Activated CD4-positive, alpha-beta T cell treated with anti-CD3 and anti-CD28 coated beads, Interleukin-2, amount 50 U/mL, for 4 hours (primary cell): ENCODE data around the gene RBBP6.
A peak's percentile ranks its signal among the peaks of the same experiment; 100 is the strongest.
"Not testable (repeated sequence)": the region's sequence is repeated elsewhere in the genome, so short reads cannot be mapped to it uniquely, and the experiment has no call there.

Experiments
- DNase-seq, 2 experiments: peaks; one replicate each; pipeline ENCODE4 v3.0.0-alpha.2; 2020

RBBP6 gene

GRCh38 chr16:24539295-24539849 is at the start of gene RBBP6:
Gene RBBP6, plus strand, starts transcription at chr16:24539566. Its CDS starts 1,061 bp downstream, at chr16:24540627.
- DNase-seq, result peak; percentile 86 to 89

GRCh38 chr16:24490866-24491265 is 48.5 kb upstream of the RBBP6 start:
- DNase-seq, result no peak

GRCh38 chr16:24491731-24492130 is 47.6 kb upstream of the RBBP6 start:
- DNase-seq, result no peak

GRCh38 chr16:24493821-24494220 is 45.5 kb upstream of the RBBP6 start:
- DNase-seq, result no peak

DNA sequence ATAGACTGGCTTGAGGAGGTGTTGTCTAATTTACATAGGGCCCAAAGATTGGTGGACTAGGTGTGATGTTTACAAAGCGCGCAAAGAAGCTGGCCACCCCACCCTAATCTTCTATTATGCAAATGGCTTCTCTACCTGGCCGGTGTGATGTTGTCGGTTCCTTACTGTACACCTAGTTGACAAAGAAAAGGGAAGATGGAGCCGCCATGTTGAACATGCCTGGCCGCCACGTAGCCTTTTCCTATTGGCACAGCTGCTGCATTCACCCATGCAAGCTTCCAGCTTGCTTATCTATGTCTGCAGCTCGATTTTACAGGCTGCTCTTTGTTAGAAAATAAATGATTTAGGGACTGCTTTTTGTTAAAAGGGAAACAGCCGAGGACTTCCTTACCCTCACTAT is 44.2 kb upstream of the RBBP6 start:
- DNase-seq, result not testable (repeated sequence)

GRCh38 chr16:24497440-24497839 is 41.9 kb upstream of the RBBP6 start:
- no peak for DNase-seq

DNA sequence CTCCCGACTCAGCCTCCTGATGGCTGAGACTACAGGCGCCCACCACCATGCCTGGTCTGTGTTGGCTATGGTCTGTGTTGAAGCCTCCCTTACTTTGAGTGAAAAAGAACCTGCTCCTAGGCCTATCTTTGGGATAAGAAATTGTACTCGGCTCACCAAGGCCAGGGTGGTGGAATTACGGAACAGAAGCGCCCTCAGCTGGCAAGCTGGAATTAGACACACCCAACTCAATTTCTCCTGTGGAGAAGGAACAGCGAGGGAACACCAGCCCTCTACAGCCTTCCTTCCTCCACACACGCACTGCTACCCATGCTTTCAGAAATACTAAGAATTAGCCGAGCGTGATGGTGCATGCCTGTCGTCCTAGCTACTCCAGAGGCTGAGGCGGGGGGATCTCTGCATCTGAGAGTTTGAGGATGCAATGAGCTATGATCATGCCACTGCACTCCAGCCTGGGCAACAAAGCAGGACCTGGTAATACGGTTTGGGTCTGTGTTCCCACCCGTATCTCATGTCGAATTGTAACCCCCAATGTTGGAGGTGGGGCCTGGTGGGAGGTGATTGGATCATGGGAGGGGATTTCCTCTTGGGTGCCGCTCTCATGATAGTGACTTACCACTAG is 40.1 kb upstream of the RBBP6 start:
- no peak for DNase-seq

DNA sequence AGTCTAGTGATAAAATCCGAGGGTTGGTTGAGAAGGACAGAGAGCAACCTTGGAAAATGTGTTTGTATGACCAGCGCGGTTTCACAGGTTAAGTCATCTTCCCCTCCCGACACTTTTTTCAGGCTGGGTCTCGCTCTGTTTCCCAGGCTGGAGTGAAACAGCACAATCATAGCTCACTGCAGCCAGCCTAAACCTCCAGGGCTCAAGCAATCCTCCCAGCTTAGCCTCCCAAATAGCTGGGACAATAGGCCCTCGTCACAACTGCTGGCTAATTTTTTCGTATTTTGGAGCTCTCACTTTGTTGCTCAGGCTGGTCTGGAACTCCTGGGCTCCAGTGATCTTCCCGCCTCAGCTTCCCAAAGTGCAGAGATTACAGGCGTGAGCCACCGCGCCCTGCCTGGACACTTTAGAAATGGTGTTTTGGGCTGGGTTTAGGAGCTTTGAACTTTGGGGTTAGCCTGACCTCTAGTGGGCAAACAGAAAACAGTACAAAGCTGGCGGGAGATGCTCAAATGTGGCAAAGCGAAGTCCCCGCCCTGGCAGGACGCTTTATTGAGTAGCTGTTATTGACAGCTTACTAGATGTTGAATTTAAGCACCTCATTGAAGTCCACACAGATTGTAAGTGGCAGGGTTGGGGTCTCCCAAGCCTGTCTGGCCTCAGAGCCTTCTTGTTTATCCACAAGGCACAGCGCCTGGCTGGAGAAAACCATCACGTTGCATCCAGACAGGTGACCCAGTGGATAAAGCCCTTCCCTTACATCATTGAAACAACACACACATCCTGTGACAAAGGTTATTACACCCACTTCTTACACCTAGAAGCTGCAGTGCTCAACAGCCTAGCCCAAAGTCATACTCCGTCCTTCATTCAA is 34.7 kb upstream of the RBBP6 start:
- DNase-seq, result peak; percentile 30 to 39

DNA sequence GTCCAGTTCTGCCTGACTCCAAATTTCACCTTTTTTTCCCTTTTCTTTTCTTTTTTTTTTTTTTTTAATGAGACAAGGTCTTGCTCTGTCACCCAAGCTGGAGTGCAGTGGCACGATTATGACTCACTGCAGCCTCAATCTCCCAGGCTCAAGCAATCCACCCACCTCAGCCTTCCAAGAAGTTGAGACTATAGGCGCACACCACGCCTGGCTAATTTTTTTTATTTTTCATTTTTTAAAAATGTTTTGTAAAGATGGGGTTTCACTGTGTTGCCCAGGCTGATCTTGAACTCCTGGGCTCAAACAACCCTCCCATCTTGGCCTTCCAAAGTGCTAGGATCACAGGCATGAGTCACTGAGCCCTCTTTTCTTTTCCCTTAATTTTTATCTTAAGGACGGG is 33.4 kb upstream of the RBBP6 start:
- no peak for DNase-seq

GRCh38 chr16:24507959-24508480 is 31.3 kb upstream of the RBBP6 start:
- no peak for DNase-seq

- no peak for DNase-seq
Observed at GRCh38 chr16:24508614-24509013, 30.8 kb upstream of the RBBP6 start.

- no peak for DNase-seq
Observed at GRCh38 chr16:24509536-24509935, 29.8 kb upstream of the RBBP6 start.

GRCh38 chr16:24511174-24511573 is 28.2 kb upstream of the RBBP6 start:
- DNase-seq, result no peak

- no peak for DNase-seq
Observed at GRCh38 chr16:24511792-24512191, 27.6 kb upstream of the RBBP6 start.

DNA sequence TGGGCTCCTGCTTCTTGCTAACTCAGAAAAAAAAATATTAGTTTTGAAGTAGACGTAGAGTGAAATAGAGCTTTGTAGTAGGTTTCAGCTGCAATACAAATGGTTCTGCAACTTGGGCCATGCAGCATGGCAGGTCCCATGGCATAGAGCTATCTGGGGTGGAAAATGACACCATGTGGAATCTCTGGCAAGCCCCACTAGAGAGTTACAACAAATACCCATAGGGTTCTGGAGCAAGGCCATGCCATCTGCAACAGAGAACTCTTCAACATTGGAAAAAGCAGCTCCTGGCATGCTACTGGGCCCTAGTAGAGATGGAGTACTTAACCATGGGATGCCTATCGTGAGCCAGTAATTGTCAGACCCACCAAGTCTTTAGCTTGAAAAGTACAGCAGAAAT is 25.3 kb upstream of the RBBP6 start:
- DNase-seq, result no peak

DNA sequence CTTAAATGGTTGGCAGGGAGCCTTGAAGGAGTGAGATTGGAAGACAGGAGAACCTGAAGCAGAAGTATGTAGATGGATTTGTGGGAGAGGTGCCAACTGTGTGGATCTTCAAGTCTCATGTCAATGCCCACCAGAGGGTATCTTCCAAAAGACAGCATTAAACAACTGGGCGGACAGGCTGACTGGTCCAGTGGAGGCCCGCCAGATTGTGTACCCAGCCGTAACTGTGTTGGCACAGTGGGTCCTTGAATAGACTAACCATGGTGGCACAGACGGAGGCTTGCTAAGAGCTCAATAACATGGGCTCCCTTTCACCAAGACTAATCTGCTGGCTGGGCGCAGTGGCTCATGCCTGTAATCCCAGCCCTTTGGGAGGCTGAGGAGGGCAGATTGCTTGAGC is 24.2 kb upstream of the RBBP6 start:
- DNase-seq, result no peak

DNA sequence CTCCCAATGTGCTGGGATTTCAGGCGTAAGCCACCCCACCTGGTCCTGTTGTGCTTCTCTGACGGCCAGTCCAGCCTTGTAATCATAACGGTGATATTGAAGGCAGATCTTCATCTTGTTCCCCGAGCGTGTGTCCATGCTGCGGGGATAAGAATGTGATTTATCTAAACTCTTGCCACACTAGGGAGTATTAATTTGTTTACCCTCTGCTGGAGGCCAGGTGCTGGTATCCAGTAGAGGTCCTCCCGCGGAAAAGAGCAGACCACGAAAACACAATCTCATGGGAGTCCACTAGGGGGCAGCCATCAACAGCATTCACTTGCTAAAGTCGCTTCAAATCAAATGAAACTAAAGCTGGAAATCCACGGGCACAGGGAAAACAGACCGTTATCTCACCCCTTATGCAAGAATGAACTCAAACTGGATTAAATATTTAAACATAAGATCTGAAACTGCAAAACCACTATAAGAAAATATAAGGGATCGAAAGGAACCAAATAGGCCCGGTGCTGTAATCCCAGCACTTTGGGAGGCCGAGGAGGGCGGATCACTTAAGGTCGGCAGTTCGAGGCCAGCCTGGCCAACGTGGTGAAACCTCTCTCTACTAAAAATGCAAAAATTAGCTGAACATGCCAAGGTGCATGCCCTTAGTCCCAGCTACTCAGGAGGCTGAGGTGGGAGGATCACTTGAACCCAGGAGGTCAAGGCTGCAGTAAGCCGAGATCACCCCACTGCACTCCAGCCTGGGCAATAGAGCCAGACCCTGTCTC is 22.3 kb upstream of the RBBP6 start:
- DNase-seq, result peak; percentile 70 to 74

DNA sequence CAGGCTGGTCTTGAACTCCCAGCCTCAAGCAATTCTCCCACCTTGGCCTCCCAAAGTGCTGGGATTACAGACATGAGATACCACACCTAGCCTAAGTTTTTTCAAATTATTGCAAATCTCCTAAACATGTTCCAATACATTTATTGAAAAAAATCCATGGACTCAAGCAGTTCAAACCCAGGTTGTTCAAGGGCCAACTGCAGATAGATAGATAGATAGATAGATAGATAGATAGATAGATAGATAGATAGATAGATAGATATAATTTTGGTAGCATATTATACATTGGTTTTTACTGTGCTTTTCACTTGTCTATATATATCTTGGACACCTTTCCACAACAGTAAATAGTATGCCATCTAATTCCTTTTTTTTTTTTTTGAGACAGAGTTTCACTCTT is 20.9 kb upstream of the RBBP6 start:
- DNase-seq, result no peak

- DNase-seq, result no peak
Observed at GRCh38 chr16:24520983-24521382, 18.4 kb upstream of the RBBP6 start.

DNA sequence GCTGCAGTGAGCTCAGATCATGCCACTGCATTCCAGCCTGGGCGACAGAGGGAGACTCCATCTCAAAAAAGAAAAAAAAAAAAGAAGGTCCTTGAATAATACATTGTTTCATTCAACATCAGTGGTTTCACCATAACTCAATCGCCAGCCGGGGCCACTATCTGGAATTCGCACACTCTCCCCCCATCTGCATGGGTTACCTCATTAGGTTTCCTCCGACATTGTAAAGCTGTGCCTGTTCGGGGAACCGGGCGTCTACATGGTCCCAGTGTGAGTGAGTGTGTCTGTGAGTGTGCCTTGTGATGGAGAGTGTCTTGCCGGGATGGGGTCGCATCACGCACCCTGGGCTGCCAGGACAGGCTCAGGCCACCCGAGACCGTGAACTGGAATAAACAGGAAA is 16.6 kb upstream of the RBBP6 start:
- DNase-seq, result no peak

DNA sequence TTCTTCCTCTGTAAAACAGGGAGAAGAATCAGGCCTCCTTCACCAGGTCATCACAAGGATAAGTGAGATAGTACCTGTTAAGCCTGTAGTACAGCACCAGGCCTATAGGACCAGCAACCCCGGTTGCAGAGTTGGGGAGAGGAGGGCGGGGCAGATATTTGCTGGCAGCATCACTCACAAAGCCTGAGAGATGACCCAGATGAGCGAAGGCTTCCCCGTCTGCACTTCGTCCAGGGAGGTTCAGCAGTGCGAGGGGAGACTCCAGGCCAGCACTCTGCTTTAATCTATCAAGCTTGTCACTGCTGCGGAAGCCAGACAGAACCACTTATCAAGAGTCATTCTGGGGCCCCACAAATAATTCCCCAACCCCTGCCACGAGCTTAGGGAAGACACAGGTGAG is 15.8 kb upstream of the RBBP6 start:
- DNase-seq, result no peak

- no peak for DNase-seq
Observed at GRCh38 chr16:24524855-24525677, 14.3 kb upstream of the RBBP6 start.
